ENCODE results near the gene CXCL8. TPM values are rescaled to one million over a fixed set of nuclear protein-coding genes. Genes with fewer than 3 reads are reported as not detected.
A peak's percentile ranks its signal among the peaks of the same experiment; 100 is the strongest.

Gene CXCL8
- total and polyA plus RNA-seq, 2 donors (not counting 3 experiments of a cell fraction or from before 2014, with no cell fraction given): 6.4 to 12.6 TPM

DNA sequence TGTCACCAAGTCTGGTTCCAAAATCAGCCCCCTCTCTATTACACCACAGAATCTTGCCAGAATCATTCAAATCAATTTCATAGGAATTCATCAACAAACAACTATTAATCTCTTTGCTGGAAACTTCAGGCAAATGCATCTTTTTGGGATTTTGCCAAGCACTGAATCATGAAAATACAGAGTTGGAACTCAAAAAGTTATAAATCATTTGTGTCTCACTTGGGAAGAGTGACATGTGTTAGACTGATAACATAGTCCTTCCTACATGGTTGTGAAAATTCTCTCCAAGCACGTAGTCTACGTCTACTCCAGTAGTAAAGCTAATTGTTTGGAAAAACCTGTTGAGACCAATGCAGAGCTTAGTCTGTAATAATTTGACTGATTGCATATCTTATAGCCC is 19.0 kb downstream of the CXCL8 start:
- Histone ChIP-seq H3K4me1 (ENCODE audit: control insufficient read depth, extremely low read depth, insufficient read depth, low read length) (no peaks in the 10 kb centered on the region), H3K4me3 (replicated peaks in 1 of 3; ENCODE audit: insufficient read depth in 1 of 3, low read depth in 1 of 3, low read length in 3 of 3) (no peak overlapping the region), H3K4me2 (ENCODE audit: insufficient read depth, low read length) (no peak overlapping the region), H4K20me1 (replicated peaks; ENCODE audit: control insufficient read depth, extremely low read depth, insufficient read depth, low read length) (no peaks in the 10 kb centered on the region), H3K9me3 (replicated peaks; ENCODE audit: control insufficient read depth, insufficient read depth, low read length) (no peaks in the 10 kb centered on the region), H2AFZ (ENCODE audit: low read depth, low read length) (no peak overlapping the region), H3K79me2 (ENCODE audit: control insufficient read depth, insufficient read depth, low read length) (no peaks in the 10 kb centered on the region), H3K9ac (replicated peaks; ENCODE audit: extremely low read depth, insufficient read depth, low read length) (no peak overlapping the region), H3K36me3 (ENCODE audit: control insufficient read depth in 2 of 2, extremely low read depth in 1 of 2, insufficient read depth in 2 of 2, low read length in 2 of 2) (no peaks in the 10 kb centered on the region), H3K27ac (ENCODE audit: insufficient read depth, low read depth, low read length) (no peak overlapping the region), H3K27me3 (ENCODE audit: control insufficient read depth in 2 of 2, insufficient read depth in 2 of 2, low read length in 2 of 2) (no peaks in the 10 kb centered on the region), H3K9me1 (replicated peaks; ENCODE audit: control insufficient read depth, extremely low read depth, insufficient read depth, low read length) (no peaks in the 10 kb centered on the region)
- intact Hi-C loops (cut with micrococcal nuclease): no loop called here
- TF ChIP-seq, protein P1, sequence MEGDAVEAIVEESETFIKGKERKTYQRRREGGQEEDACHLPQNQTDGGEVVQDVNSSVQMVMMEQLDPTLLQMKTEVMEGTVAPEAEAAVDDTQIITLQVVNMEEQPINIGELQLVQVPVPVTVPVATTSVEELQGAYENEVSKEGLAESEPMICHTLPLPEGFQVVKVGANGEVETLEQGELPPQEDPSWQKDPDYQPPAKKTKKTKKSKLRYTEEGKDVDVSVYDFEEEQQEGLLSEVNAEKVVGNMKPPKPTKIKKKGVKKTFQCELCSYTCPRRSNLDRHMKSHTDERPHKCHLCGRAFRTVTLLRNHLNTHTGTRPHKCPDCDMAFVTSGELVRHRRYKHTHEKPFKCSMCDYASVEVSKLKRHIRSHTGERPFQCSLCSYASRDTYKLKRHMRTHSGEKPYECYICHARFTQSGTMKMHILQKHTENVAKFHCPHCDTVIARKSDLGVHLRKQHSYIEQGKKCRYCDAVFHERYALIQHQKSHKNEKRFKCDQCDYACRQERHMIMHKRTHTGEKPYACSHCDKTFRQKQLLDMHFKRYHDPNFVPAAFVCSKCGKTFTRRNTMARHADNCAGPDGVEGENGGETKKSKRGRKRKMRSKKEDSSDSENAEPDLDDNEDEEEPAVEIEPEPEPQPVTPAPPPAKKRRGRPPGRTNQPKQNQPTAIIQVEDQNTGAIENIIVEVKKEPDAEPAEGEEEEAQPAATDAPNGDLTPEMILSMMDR (IDR thresholded peaks at IDR 0.05; ENCODE audit: extremely low read depth in 1 of 2, insufficient read depth in 1 of 2, low read depth in 1 of 2, low read length in 2 of 2): no peak
- TF ChIP-seq GATA2 (IDR thresholded peaks at IDR 0.05; ENCODE audit: insufficient read depth, insufficient read length, low read depth, low read length) (no peak), EZH2 (IDR thresholded peaks at IDR 0.05; ENCODE audit: borderline replicate concordance, low read depth, low read length, severe bottlenecking) (no peak), FOS (IDR thresholded peaks at IDR 0.05; ENCODE audit: borderline replicate concordance, insufficient read depth, low read length) (no peak), JUN (IDR thresholded peaks at IDR 0.05; ENCODE audit: borderline replicate concordance, insufficient read depth, insufficient read length, low read depth) (no peak), POLR2A (IDR thresholded peaks at IDR 0.05; ENCODE audit: low read depth, low read length) (no peak)
- TF ChIP-seq, protein P2, sequence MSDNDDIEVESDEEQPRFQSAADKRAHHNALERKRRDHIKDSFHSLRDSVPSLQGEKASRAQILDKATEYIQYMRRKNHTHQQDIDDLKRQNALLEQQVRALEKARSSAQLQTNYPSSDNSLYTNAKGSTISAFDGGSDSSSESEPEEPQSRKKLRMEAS (IDR thresholded peaks at IDR 0.05; ENCODE audit: insufficient read depth, insufficient read length): no peak
- dilution Hi-C loops (cut with MboI; ENCODE audit: extremely low pct_ligation_motif_present, low sequenced_read_pairs): no loop called here
- DNase-seq (ENCODE audit: low read depth, low spot score) (peak; percentile 32), FAIRE-seq (no peak)
- CTCF ChIA-PET: interaction anchor here (0.8 to 1.0 kb wide), 2 partner anchors 23 to 65 kb away, joined by 3 read pairs; no protein-coding TSS in a partner anchor
- POLR2A ChIA-PET: no interaction called here
- BruUV-seq (replicated peaks): no TSS peak
